Measurements from ENCODE around the gene HMGB2.
A peak's percentile ranks its signal among the peaks of the same experiment; 100 is the strongest.

HMGB2 gene

DNA sequence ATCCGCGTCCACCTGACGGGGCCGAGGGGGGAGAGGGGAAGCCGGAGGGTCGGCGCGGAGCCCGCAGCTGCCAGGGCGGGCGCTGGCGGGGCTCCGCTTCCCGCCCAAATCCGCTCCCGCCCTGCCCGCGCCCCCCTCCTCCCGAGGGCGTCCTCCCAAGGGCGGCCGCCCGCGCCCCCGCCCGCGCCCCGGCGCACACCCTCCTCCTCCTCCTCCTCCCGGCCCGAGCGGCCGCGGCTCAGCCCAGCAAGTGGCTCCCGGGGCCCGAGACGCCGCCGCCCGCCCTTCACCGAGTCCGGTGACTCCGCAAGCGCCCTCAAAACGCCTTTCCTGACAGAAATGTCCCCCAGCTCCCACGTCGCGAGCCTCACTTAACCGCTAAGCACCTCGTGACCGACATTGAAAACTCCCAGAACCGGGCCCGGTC, 487 bp downstream of the HMGB2 start:
- H3K9me3 ChIP-seq (ENCODE audit: control insufficient read depth, insufficient read depth, low read length): no peaks in the 10 kb centered on the region
- peaks cover 16% of the 10 kb centered on the region for H4K20me1 ChIP-seq (ENCODE audit: control insufficient read depth, insufficient read depth, low read depth, low read length)
- TF ChIP-seq CTCF (IDR thresholded peaks at IDR 0.05; ENCODE audit: low read depth, low read length, poor library complexity, severe bottlenecking) (no peak), EZH2phosphoT487 (IDR thresholded peaks at IDR 0.05; ENCODE audit: borderline replicate concordance, low read length) (no peak)
- peaks cover 58% of the 10 kb centered on the region for H3K36me3 ChIP-seq (ENCODE audit: control insufficient read depth, low read length)
- peaks cover 72% of the 10 kb centered on the region for H3K79me2 ChIP-seq (ENCODE audit: control insufficient read depth, low read length)
- H3K4me3 ChIP-seq (ENCODE audit: low read length): peak overlapping the region; percentile 99
- peak overlapping the region; percentile 96 for H3K27ac ChIP-seq (ENCODE audit: low read depth, low read length)
- H3K4me1 ChIP-seq (ENCODE audit: control insufficient read depth, low read length): peaks cover 41% of the 10 kb centered on the region
- no peaks in the 10 kb centered on the region for H3K27me3 ChIP-seq (ENCODE audit: control insufficient read depth, low read length)
- peak overlapping the region; percentile 85 for H3K4me2 ChIP-seq (ENCODE audit: low read length)
- no peaks in the 10 kb centered on the region for H3K9me2 ChIP-seq (replicated peaks; ENCODE audit: control insufficient read depth, low read length)
- H3F3A ChIP-seq (ENCODE audit: control insufficient read depth, insufficient read depth): peaks cover 50% of the 10 kb centered on the region

DNA sequence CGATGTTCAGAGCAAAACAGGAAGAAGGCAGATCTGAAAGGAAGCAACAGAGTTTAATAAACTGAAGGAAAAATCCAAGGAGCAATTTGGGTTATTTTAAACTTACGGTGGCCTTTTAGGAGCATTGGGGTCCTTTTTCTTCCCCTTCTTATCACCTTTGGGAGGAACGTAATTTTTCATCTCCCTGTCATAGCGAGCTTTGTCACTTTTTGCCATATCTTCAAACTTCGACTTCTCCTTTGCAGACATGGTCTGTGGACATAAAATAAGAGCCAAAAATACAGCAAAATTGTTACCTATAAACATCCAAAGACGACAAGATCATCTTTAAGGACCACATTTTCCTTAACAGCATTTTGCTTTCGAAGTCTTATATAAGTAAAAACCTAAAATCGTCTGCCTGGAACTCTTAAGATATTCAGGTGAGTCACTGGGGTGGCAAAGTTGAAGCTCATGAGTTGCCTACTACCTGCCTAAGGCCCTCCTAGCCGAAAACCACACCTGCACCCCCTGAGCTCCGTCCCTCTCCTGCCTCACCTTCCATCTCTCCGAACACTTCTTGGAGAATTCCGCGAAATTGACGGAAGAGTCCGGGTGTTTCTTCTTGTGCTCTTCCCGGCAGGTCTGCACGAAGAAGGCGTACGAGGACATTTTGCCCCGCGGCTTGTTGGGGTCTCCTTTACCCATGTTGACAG, 1.0 kb downstream of the HMGB2 start:
- H3K27me3 ChIP-seq (ENCODE audit: control insufficient read depth, low read length): no peaks in the 10 kb centered on the region
- H3K9me2 ChIP-seq (replicated peaks; ENCODE audit: control insufficient read depth, low read length): no peaks in the 10 kb centered on the region
- H3K27ac ChIP-seq (ENCODE audit: low read depth, low read length): peak overlapping the region; percentile 96
- peaks cover 41% of the 10 kb centered on the region for H3K4me1 ChIP-seq (ENCODE audit: control insufficient read depth, low read length)
- H3F3A ChIP-seq (ENCODE audit: control insufficient read depth, insufficient read depth): peaks cover 55% of the 10 kb centered on the region
- no peaks in the 10 kb centered on the region for H3K9me3 ChIP-seq (ENCODE audit: control insufficient read depth, insufficient read depth, low read length)
- H3K36me3 ChIP-seq (ENCODE audit: control insufficient read depth, low read length): peaks cover 63% of the 10 kb centered on the region
- peaks cover 69% of the 10 kb centered on the region for H3K79me2 ChIP-seq (ENCODE audit: control insufficient read depth, low read length)
- peak overlapping the region; percentile 99 for H3K4me3 ChIP-seq (ENCODE audit: low read length)
- TF ChIP-seq CTCF (IDR thresholded peaks at IDR 0.05; ENCODE audit: low read depth, low read length, poor library complexity, severe bottlenecking) (no peak), EZH2phosphoT487 (IDR thresholded peaks at IDR 0.05; ENCODE audit: borderline replicate concordance, low read length) (no peak)
- peak overlapping the region; percentile 85 for H3K4me2 ChIP-seq (ENCODE audit: low read length)
- H4K20me1 ChIP-seq (ENCODE audit: control insufficient read depth, insufficient read depth, low read depth, low read length): peaks cover 16% of the 10 kb centered on the region

GRCh38 chr4:173332021-173332487, 2.1 kb downstream of the HMGB2 start:
- H3K36me3 ChIP-seq (ENCODE audit: control insufficient read depth, low read length): peaks cover 72% of the 10 kb centered on the region
- peaks cover 16% of the 10 kb centered on the region for H4K20me1 ChIP-seq (ENCODE audit: control insufficient read depth, insufficient read depth, low read depth, low read length)
- peaks cover 64% of the 10 kb centered on the region for H3F3A ChIP-seq (ENCODE audit: control insufficient read depth, insufficient read depth)
- peak overlapping the region; percentile 85 for H3K4me2 ChIP-seq (ENCODE audit: low read length)
- peak overlapping the region; percentile 99 for H3K4me3 ChIP-seq (ENCODE audit: low read length)
- H3K9me2 ChIP-seq (replicated peaks; ENCODE audit: control insufficient read depth, low read length): no peaks in the 10 kb centered on the region
- H3K9me3 ChIP-seq (ENCODE audit: control insufficient read depth, insufficient read depth, low read length): no peaks in the 10 kb centered on the region
- TF ChIP-seq CTCF (IDR thresholded peaks at IDR 0.05; ENCODE audit: low read depth, low read length, poor library complexity, severe bottlenecking) (no peak), EZH2phosphoT487 (IDR thresholded peaks at IDR 0.05; ENCODE audit: borderline replicate concordance, low read length) (no peak)
- peaks cover 36% of the 10 kb centered on the region for H3K4me1 ChIP-seq (ENCODE audit: control insufficient read depth, low read length)
- H3K27me3 ChIP-seq (ENCODE audit: control insufficient read depth, low read length): no peaks in the 10 kb centered on the region
- peaks cover 59% of the 10 kb centered on the region for H3K79me2 ChIP-seq (ENCODE audit: control insufficient read depth, low read length)
- peak overlapping the region; percentile 96 for H3K27ac ChIP-seq (ENCODE audit: low read depth, low read length)
